CD8-positive, alpha-beta memory T cell (primary cell): ENCODE measurements around the gene STAP2. TPM values are rescaled to one million over a fixed set of nuclear protein-coding genes. Genes with fewer than 3 reads are reported as not detected.

Experiments
- CTCF ChIA-PET: fragments of 350-600 bp; sonication (Branson Sonifier 250); formaldehyde crosslinking; loops from one replicate; lab custom pipeline; 2021; ENCODE audit warnings: antibody characterized with exemption; lab: Charles Lee
- POLR2A ChIA-PET: fragments of 350-600 bp; sonication (Branson Sonifier 250); formaldehyde crosslinking; loops from one replicate; lab custom pipeline; 2021; ENCODE audit warnings: antibody characterized with exemption; lab: Charles Lee
- DNase-seq, 5 donors: peaks; one replicate each; pipeline versions ENCODE4 v3.0.0 to v3.0.0-alpha.2; 2020 to 2022; ENCODE audit warnings: mixed read lengths in 1 of 5
- H3K27ac ChIP-seq: one replicate; pipeline ENCODE4 v1.7.0; 2013; ENCODE audit warnings: low read depth, mild to moderate bottlenecking, low read length, moderate library complexity
- H3K27me3 ChIP-seq: 2 replicates; pipeline ENCODE4 v1.7.0; 2013; ENCODE audit warnings: low read length, mild to moderate bottlenecking; ENCODE audit not compliant: insufficient read depth, poor library complexity, severe bottlenecking
- H3K36me3 ChIP-seq: 2 replicates; pipeline ENCODE4 v1.7.0; 2013; ENCODE audit warnings: mild to moderate bottlenecking, low read length, moderate library complexity; ENCODE audit not compliant: insufficient read depth
- H3K4me1 ChIP-seq: 2 replicates; pipeline ENCODE4 v1.7.0; 2013; ENCODE audit warnings: mild to moderate bottlenecking, low read length, moderate library complexity; ENCODE audit not compliant: insufficient read depth
- H3K4me3 ChIP-seq: 2 replicates; pipeline ENCODE4 v1.7.0; 2013; ENCODE audit warnings: mild to moderate bottlenecking, low read length
- H3K9me3 ChIP-seq: 2 replicates; pipeline ENCODE4 v1.7.0; 2013; ENCODE audit warnings: mild to moderate bottlenecking, low read length
- H3K27ac Mint-ChIP-seq, 8 donors: one replicate each; pipeline ENCODE4 v1.8.0; 2020 to 2021; ENCODE audit warnings: mixed read lengths in 8 of 8, mild to moderate bottlenecking in 6 of 8, inconsistent platforms in 3 of 8, moderate library complexity in 3 of 8
- H3K27me3 Mint-ChIP-seq, 2 donors: one replicate each; pipeline ENCODE4 v1.8.0; 2020 to 2021; ENCODE audit warnings: mixed read lengths in 2 of 2, mild to moderate bottlenecking in 1 of 2, moderate library complexity in 1 of 2
- H3K36me3 Mint-ChIP-seq, 3 donors: one replicate each; pipeline ENCODE4 v1.8.0; 2020 to 2021; ENCODE audit warnings: mixed read lengths in 3 of 3, inconsistent platforms in 1 of 3, mild to moderate bottlenecking in 1 of 3
- H3K4me1 Mint-ChIP-seq, 3 donors: one replicate each; pipeline ENCODE4 v1.8.0; 2020 to 2021; ENCODE audit warnings: mixed read lengths in 3 of 3, inconsistent platforms in 1 of 3, mild to moderate bottlenecking in 1 of 3
- H3K4me3 Mint-ChIP-seq, 7 donors: one replicate each; pipeline ENCODE4 v1.8.0; 2020 to 2021; ENCODE audit warnings: mixed read lengths in 7 of 7, mild to moderate bottlenecking in 6 of 7, moderate library complexity in 4 of 7, inconsistent platforms in 2 of 7
- H3K9me3 Mint-ChIP-seq, 5 donors: one replicate each; pipeline ENCODE4 v1.8.0; 2020 to 2022; ENCODE audit warnings: mixed read lengths in 5 of 5, mild to moderate bottlenecking in 3 of 5, moderate library complexity in 2 of 5, inconsistent platforms in 1 of 5
- polyA plus RNA-seq: library from polyadenylated mRNA; unstranded; fragments of 300-500 nt; fragmentation: Illumina TruSeq; gene quantifications from one replicate; pipeline ENCODE4 v1.2.3, GENCODE V29; 2021
- total RNA-seq, 2 experiments: library from RNA; stranded (reverse); gene quantifications; one replicate each; pipeline ENCODE4 v1.2.3, GENCODE V29; 2021

Gene STAP2
- total and polyA plus RNA-seq, 3 experiments from 2014 or later: 1.8 to 6.1 (median 3.9) TPM

GRCh38 chr19:4302243-4302640 lies 36.4 kb downstream of the STAP2 start, which contains the start of gene TMIGD2:
Gene TMIGD2, minus strand, starts transcription at chr19:4302389. Its CDS starts 4 bp downstream, at chr19:4302385.
- H3K4me1 Mint-ChIP-seq: peaks cover 25 to 33% (median 28%) of the 10 kb centered on the region in 3 donors
- H3K36me3 Mint-ChIP-seq: peaks cover 0 to 4% (median 3%) of the 10 kb centered on the region in 3 donors
- peak in 1 of 5 donors; percentile 51 for DNase-seq
- CTCF ChIA-PET: interaction anchor here (1.1 to 1.4 kb wide), 2 partner anchors 35 to 40 kb away, joined by 3 to 4 read pairs; no protein-coding TSS in a partner anchor
- peaks cover 25% of the 10 kb centered on the region for H3K4me1 ChIP-seq
- no peak within 1 kb of the TSS for H3K27ac ChIP-seq
- H3K4me3 ChIP-seq: peak within 1 kb of the TSS; percentile 33
- H3K9me3 Mint-ChIP-seq: no peaks in the 10 kb centered on the region
- peak within 1 kb of the TSS; percentile 85 to 97 (median 88) for H3K27ac Mint-ChIP-seq
- H3K27me3 ChIP-seq: no peaks in the 10 kb centered on the region
- POLR2A ChIA-PET: interaction anchor here (0.6 to 1.3 kb wide), 2 partner anchors 40 to 69 kb away, joined by 3 to 4 read pairs; no protein-coding TSS in a partner anchor
- H3K36me3 ChIP-seq: no peaks in the 10 kb centered on the region
- H3K27me3 Mint-ChIP-seq: peaks cover 3 to 14% of the 10 kb centered on the region in 2 donors
- peak within 1 kb of the TSS; percentile 85 to 92 (median 89) for H3K4me3 Mint-ChIP-seq
- H3K9me3 ChIP-seq: no peaks in the 10 kb centered on the region

GRCh38 chr19:4301590-4302242 lies 36.9 kb downstream of the STAP2 start:
- H3K27me3 Mint-ChIP-seq: peaks cover 3 to 14% of the 10 kb centered on the region in 2 donors
- peaks cover 25% of the 10 kb centered on the region for H3K4me1 ChIP-seq
- DNase-seq: peak in 1 of 5 donors; percentile 33
- H3K9me3 Mint-ChIP-seq: no peaks in the 10 kb centered on the region
- peaks cover 25 to 33% (median 28%) of the 10 kb centered on the region in 3 donors for H3K4me1 Mint-ChIP-seq
- H3K4me3 Mint-ChIP-seq: peak overlapping the region; percentile 85 to 92 (median 89)
- no peaks in the 10 kb centered on the region for H3K9me3 ChIP-seq
- no peaks in the 10 kb centered on the region for H3K27me3 ChIP-seq
- H3K36me3 ChIP-seq: no peaks in the 10 kb centered on the region
- CTCF ChIA-PET: interaction anchor here (1.1 to 1.4 kb wide), 2 partner anchors 34 to 40 kb away, joined by 3 to 4 read pairs; no protein-coding TSS in a partner anchor
- H3K4me3 ChIP-seq: peak overlapping the region; percentile 33
- H3K27ac Mint-ChIP-seq: peak overlapping the region; percentile 85 to 97 (median 88)
- H3K27ac ChIP-seq: no peak overlapping the region
- H3K36me3 Mint-ChIP-seq: peaks cover 0 to 4% (median 3%) of the 10 kb centered on the region in 3 donors
- POLR2A ChIA-PET: interaction anchor here (0.6 to 1.3 kb wide), 2 partner anchors 41 to 69 kb away, joined by 3 to 4 read pairs; no protein-coding TSS in a partner anchor

GRCh38 chr19:4300589-4300988 lies 38.0 kb downstream of the STAP2 start:
- Histone ChIP-seq H3K27me3 (no peaks in the 10 kb centered on the region), H3K27ac (no peak overlapping the region), H3K36me3 (no peaks in the 10 kb centered on the region), H3K4me1 (peaks cover 25% of the 10 kb centered on the region), H3K9me3 (no peaks in the 10 kb centered on the region), H3K4me3 (no peak overlapping the region)
- ChIA-PET CTCF (no interaction called here), POLR2A (no interaction called here)
- peaks cover 25 to 33% (median 28%) of the 10 kb centered on the region in 3 donors for H3K4me1 Mint-ChIP-seq
- peaks cover 0 to 4% (median 2%) of the 10 kb centered on the region in 3 donors for H3K36me3 Mint-ChIP-seq
- peak overlapping the region in 6 of 7 donors; percentile 38 to 82 (median 66) for H3K4me3 Mint-ChIP-seq
- H3K9me3 Mint-ChIP-seq: no peaks in the 10 kb centered on the region
- no peak for DNase-seq
- peaks cover 3 to 14% of the 10 kb centered on the region in 2 donors for H3K27me3 Mint-ChIP-seq
- peak overlapping the region in 7 of 8 donors; percentile 18 to 97 (median 75) for H3K27ac Mint-ChIP-seq

DNA sequence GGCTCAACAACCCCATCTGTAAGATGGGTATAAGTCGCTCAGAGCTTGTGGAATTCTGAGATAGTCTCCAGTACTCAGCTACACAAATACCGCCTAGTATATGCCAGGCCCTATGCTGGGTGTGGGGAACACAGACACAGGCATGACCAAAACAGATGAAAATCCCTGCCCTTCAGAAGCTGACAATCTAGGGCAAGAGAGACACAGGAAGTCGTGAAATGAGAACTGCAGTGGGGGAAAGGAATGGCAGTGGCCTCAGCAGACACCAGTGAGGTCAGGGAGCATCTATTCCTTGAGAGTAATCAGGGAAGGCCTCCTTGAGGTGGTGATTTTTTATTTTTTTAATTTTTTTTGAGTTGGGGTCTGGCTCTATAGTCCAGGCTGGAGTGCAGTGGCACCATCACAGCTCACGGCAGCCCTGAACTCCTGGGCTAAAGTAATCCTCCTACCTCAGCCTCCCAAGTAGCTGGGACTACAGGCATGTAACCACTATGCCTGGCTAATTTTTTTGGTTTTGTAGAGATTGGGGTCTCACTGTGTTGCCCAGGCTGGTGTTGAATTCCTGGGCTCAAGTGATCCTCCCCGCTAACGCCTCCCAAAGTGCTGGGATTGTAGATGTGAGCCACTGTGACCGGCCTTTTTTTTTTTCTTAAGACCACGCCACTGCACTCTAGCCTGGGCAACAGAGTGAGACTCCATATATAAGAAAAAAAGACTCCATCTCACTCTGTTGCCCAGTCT lies 39.6 kb downstream of the STAP2 start:
- no peak for DNase-seq
- Histone ChIP-seq H3K4me1 (peaks cover 21% of the 10 kb centered on the region), H3K27ac (no peak overlapping the region), H3K4me3 (no peak overlapping the region), H3K27me3 (no peaks in the 10 kb centered on the region), H3K9me3 (no peaks in the 10 kb centered on the region), H3K36me3 (no peaks in the 10 kb centered on the region)
- Mint-ChIP-seq H3K27me3 (peaks cover 0 to 10% of the 10 kb centered on the region in 2 donors), H3K9me3 (no peaks in the 10 kb centered on the region), H3K4me3 (peak overlapping the region in 4 of 7 donors; percentile 11 to 69 (median 42)), H3K4me1 (peaks cover 19 to 29% (median 24%) of the 10 kb centered on the region in 3 donors), H3K27ac (peak overlapping the region in 7 of 8 donors; percentile 51 to 84 (median 68)), H3K36me3 (peaks cover 0 to 9% (median 2%) of the 10 kb centered on the region in 3 donors)
- ChIA-PET POLR2A (no interaction called here), CTCF (no interaction called here)

DNA sequence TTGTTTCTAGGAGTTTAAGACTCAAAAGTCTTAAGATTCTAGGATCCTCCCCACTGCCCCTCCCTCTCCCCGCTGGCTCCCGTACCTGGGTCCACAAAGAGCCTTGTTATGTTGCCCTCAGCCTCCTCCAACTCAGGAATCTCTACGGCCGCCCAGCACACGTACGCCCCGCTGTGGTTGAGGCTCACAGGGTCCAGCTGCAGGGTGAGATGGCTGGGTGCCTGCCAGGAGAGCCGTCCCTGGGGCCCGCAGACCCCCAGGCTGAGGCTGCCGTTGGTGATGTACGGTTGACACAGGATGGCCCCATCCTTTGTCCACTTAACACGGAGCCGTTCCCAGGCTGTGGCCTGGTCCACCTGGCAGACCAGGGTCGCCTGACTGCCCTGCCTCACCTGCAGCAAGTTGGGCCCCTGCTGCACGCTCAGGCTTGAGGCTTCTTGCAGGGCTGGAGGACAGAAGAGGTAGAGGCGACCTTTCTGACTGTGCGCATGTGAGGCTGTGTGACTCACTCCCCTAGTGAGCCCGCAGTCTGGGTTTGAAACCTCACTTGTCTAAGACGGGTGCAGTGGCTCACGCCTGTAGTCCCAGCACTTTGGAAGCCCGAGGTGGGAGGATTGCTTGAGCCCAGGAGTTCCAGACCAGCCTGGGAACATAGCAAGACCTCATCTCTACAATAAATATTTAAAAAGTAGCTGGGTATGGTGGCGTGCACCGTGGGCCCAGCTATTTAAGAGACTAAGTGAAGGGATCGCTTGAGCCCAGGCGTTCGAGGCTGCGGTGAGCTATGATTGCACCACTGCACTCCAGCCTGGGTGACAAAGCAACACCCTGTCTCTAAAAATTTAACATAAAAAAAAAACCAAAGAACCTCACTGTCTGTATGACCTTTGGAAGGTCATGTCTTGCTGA lies 40.5 kb downstream of the STAP2 start:
- Mint-ChIP-seq H3K27ac (peak overlapping the region in 5 of 8 donors; percentile 51 to 80 (median 68)), H3K9me3 (no peaks in the 10 kb centered on the region), H3K4me1 (peaks cover 15 to 24% (median 19%) of the 10 kb centered on the region in 3 donors), H3K36me3 (peaks cover 0 to 9% (median 2%) of the 10 kb centered on the region in 3 donors), H3K4me3 (peak overlapping the region in 2 of 7 donors; percentile 38 to 47), H3K27me3 (peaks cover 0 to 6% of the 10 kb centered on the region in 2 donors)
- peaks cover 13% of the 10 kb centered on the region for H3K4me1 ChIP-seq
- peak in 1 of 5 donors; percentile 63 for DNase-seq
- no peaks in the 10 kb centered on the region for H3K36me3 ChIP-seq
- CTCF ChIA-PET: no interaction called here
- H3K27ac ChIP-seq: no peak overlapping the region
- H3K27me3 ChIP-seq: no peaks in the 10 kb centered on the region
- POLR2A ChIA-PET: interaction anchor here (0.6 kb wide), 1 partner anchor 30 kb away, joined by 3 read pairs; no protein-coding TSS in a partner anchor
- H3K9me3 ChIP-seq: no peaks in the 10 kb centered on the region
- no peak overlapping the region for H3K4me3 ChIP-seq

GRCh38 chr19:4295972-4296771 lies 42.5 kb downstream of the STAP2 start:
- H3K36me3 ChIP-seq: no peaks in the 10 kb centered on the region
- no peak overlapping the region for H3K27ac ChIP-seq
- H3K4me1 ChIP-seq: peaks cover 6% of the 10 kb centered on the region
- ChIA-PET POLR2A (interaction anchor here (1.3 kb wide), 1 partner anchor 48 kb away, joined by 5 read pairs; the partner anchor contains the start of gene MPND), CTCF (interaction anchor here (0.8 to 1.9 kb wide), 3 partner anchors 10 to 57 kb away, joined by 3 to 5 read pairs (median 4); no protein-coding TSS in a partner anchor)
- no peak overlapping the region for H3K4me3 ChIP-seq
- Mint-ChIP-seq H3K36me3 (peaks cover 0 to 10% (median 2%) of the 10 kb centered on the region in 3 donors), H3K4me1 (peaks cover 6 to 9% (median 9%) of the 10 kb centered on the region in 3 donors), H3K4me3 (no peak overlapping the region), H3K27me3 (no peaks in the 10 kb centered on the region), H3K9me3 (no peaks in the 10 kb centered on the region), H3K27ac (peak overlapping the region in 1 of 8 donors; percentile 91)
- H3K9me3 ChIP-seq: no peaks in the 10 kb centered on the region
- H3K27me3 ChIP-seq: no peaks in the 10 kb centered on the region
- DNase-seq: no peak
